A549 (cell line): ENCODE measurements around the gene PRKCG. TPM values are rescaled to one million over a fixed set of nuclear protein-coding genes. Genes with fewer than 3 reads are reported as not detected.

Source experiments
- ATAC-seq, 2 experiments: fragments of 200-7000 bp in 1 of 2; fragments of >200 bp in 1 of 2; cut with Nextera tagmentation in 1 of 2; cut with Tn5 transposase in 1 of 2; 3 replicates each; pipeline versions ENCODE4 v1.8.0 to v1.9.1; 2018 to 2020; ENCODE audit warnings: mild to moderate bottlenecking in 1 of 2, moderate library complexity in 1 of 2
- CTCF ChIA-PET: fragments of 300-600 bp; sonication (Branson Sonifier 250); formaldehyde crosslinking; extraction: SDS; loops from one replicate; lab custom pipeline; 2021; ENCODE audit warnings: antibody characterized with exemption, inconsistent platforms; lab: Yijun Ruan, JAX
- POLR2A ChIA-PET: fragments of 350-600 bp; formaldehyde crosslinking; extraction: SDS; loops from one replicate; lab custom pipeline; 2021; ENCODE audit warnings: antibody characterized with exemption, inconsistent platforms; lab: Yijun Ruan, JAX
- DNase-seq, 2 experiments: peaks; one replicate each; pipeline versions ENCODE4 v3.0.0 to v3.0.0-alpha.2; 2011 to 2016; ENCODE audit warnings: low read depth in 1 of 2, low spot score in 1 of 2
- FAIRE-seq: peaks from 2 replicates; lab custom pipeline; 2011; peaks lifted over from hg19 to GRCh38; lab: Jason Lieb, UNC
- H3K27ac ChIP-seq, 2 experiments: fragments of >200 bp; sonication (Bioruptor Twin); formaldehyde crosslinking; 3 replicates each; pipeline ENCODE4 v1.5.1; 2016 to 2017
- H3K4me1 ChIP-seq: fragments of >200 bp; sonication (Bioruptor Twin); formaldehyde crosslinking; 3 replicates; pipeline ENCODE4 v1.6.1; 2016
- H3K4me2 ChIP-seq: fragments of >200 bp; sonication (Bioruptor Twin); formaldehyde crosslinking; 3 replicates; pipeline ENCODE4 v1.6.1; 2016
- H3K4me3 ChIP-seq: fragments of >200 bp; sonication (Bioruptor Twin); formaldehyde crosslinking; 3 replicates; pipeline ENCODE4 v1.5.1; 2016
- H3K9me3 ChIP-seq: fragments of >200 bp; sonication (Bioruptor Twin); formaldehyde crosslinking; 3 replicates; pipeline ENCODE4 v1.6.1; 2016
- ATOH8 ChIP-seq: fragments of 250-450 bp; sonication (Bioruptor Pico); IDR thresholded peaks from 2 replicates; pipeline ENCODE4 v1.5.0; 2020; ENCODE audit warnings: low read depth, mild to moderate bottlenecking, moderate library complexity
- BCL3 ChIP-seq: fragments of >200 bp; sonication (Bioruptor Twin); formaldehyde crosslinking; IDR thresholded peaks from 3 replicates; pipeline ENCODE4 v1.6.1; 2016
- CBX2 ChIP-seq: fragments of 200-600 bp; sonication (generic); IDR thresholded peaks from 2 replicates; pipeline ENCODE4 v1.6.1; 2016; ENCODE audit warnings: low read depth, mild to moderate bottlenecking, borderline replicate concordance
- CHD2 ChIP-seq: fragments of 150-350 bp; IDR thresholded peaks from 2 replicates; pipeline ENCODE4 v1.6.1; 2014; ENCODE audit warnings: low read length; ENCODE audit not compliant: partially characterized antibody
- CTCF ChIP-seq: fragments of >200 bp; sonication (Bioruptor Twin); formaldehyde crosslinking; IDR thresholded peaks from 3 replicates; pipeline ENCODE4 v1.5.1; 2016
- E2F6 ChIP-seq: IDR thresholded peaks from 2 replicates; pipeline ENCODE4 v1.6.1; 2012; ENCODE audit warnings: low read depth, borderline replicate concordance
- EHF ChIP-seq: fragments of 250-450 bp; sonication (Bioruptor Pico); IDR thresholded peaks from 2 replicates; pipeline ENCODE4 v1.5.0; 2020; ENCODE audit warnings: mild to moderate bottlenecking
- FOSB ChIP-seq: fragments of 250-450 bp; sonication (Bioruptor Pico); IDR thresholded peaks from 2 replicates; pipeline ENCODE4 v1.5.0; 2020; ENCODE audit warnings: mild to moderate bottlenecking, moderate library complexity
- FOSL2 ChIP-seq, 2 experiments: fragments of 450-650 bp in 1 of 2; fragments of >200 bp in 1 of 2; sonication (Bioruptor Twin) in 1 of 2; formaldehyde crosslinking; IDR thresholded peaks; 2 replicates each; pipeline versions ENCODE4 v1.5.0 to v1.6.1; 2016 to 2020; ENCODE audit warnings: mild to moderate bottlenecking in 1 of 2, moderate library complexity in 1 of 2
- FOXS1 ChIP-seq: fragments of 250-450 bp; sonication (Bioruptor Pico); IDR thresholded peaks from 2 replicates; pipeline ENCODE4 v1.5.0; 2020; ENCODE audit warnings: mild to moderate bottlenecking, moderate library complexity
- HDAC2 ChIP-seq: fragments of 200-600 bp; sonication (generic); IDR thresholded peaks from 2 replicates; pipeline ENCODE4 v1.6.1; 2016
- HES2 ChIP-seq: fragments of >200 bp; sonication (Bioruptor Twin); formaldehyde crosslinking; IDR thresholded peaks from 2 replicates; pipeline ENCODE4 v1.6.1; 2016
- HEYL ChIP-seq: fragments of 250-450 bp; sonication (Bioruptor Pico); IDR thresholded peaks from 2 replicates; pipeline ENCODE4 v1.8.0; 2021; ENCODE audit warnings: mild to moderate bottlenecking, moderate library complexity
- HMGXB4 ChIP-seq: fragments of 250-450 bp; sonication (Bioruptor Pico); IDR thresholded peaks from 2 replicates; pipeline ENCODE4 v1.5.0; 2021; ENCODE audit warnings: mild to moderate bottlenecking, moderate library complexity, borderline replicate concordance
- HOXA7 ChIP-seq: fragments of 250-450 bp; sonication (Bioruptor Pico); IDR thresholded peaks from 2 replicates; pipeline ENCODE4 v1.5.0; 2020; ENCODE audit warnings: mild to moderate bottlenecking, moderate library complexity
- HOXB13 ChIP-seq: fragments of 250-450 bp; sonication (Bioruptor Pico); IDR thresholded peaks from 2 replicates; pipeline ENCODE4 v1.5.0; 2020; ENCODE audit warnings: low read depth, mild to moderate bottlenecking, moderate library complexity
- HOXB5 ChIP-seq: fragments of 250-450 bp; sonication (Bioruptor Pico); IDR thresholded peaks from 2 replicates; pipeline ENCODE4 v1.5.0; 2020; ENCODE audit warnings: mild to moderate bottlenecking, moderate library complexity
- JUNB ChIP-seq: fragments of >200 bp; sonication (Bioruptor Twin); formaldehyde crosslinking; IDR thresholded peaks from 2 replicates; pipeline ENCODE4 v1.6.1; 2016
- PBX3 ChIP-seq: IDR thresholded peaks from 2 replicates; pipeline ENCODE4 v1.6.1; 2012
- PHF8 ChIP-seq: fragments of 200-600 bp; sonication (generic); IDR thresholded peaks from 2 replicates; pipeline ENCODE4 v1.6.1; 2016; ENCODE audit warnings: low read depth, mild to moderate bottlenecking, antibody characterized with exemption, moderate library complexity, borderline replicate concordance
- RARB ChIP-seq: fragments of 250-450 bp; sonication (Bioruptor Pico); IDR thresholded peaks from 2 replicates; pipeline ENCODE4 v1.8.0; 2021; ENCODE audit warnings: mild to moderate bottlenecking, moderate library complexity
- SMC3 ChIP-seq: fragments of >200 bp; sonication (Bioruptor Twin); formaldehyde crosslinking; IDR thresholded peaks from 3 replicates; pipeline ENCODE4 v1.6.1; 2018; ENCODE audit warnings: inconsistent platforms
- TFCP2L1 ChIP-seq: fragments of 250-450 bp; sonication (Bioruptor Pico); IDR thresholded peaks from 2 replicates; pipeline ENCODE4 v1.5.0; 2021; ENCODE audit warnings: mild to moderate bottlenecking
- TP53 ChIP-seq: fragments of 250-450 bp; sonication (Bioruptor Pico); IDR thresholded peaks from 2 replicates; pipeline ENCODE4 v1.5.0; 2021; ENCODE audit warnings: mild to moderate bottlenecking, moderate library complexity
- ZFP36 ChIP-seq: fragments of 450-650 bp; IDR thresholded peaks from 2 replicates; pipeline ENCODE4 v1.6.1; 2014; ENCODE audit warnings: borderline replicate concordance; ENCODE audit not compliant: partially characterized antibody
- WGBS: methylation state at CpG from one replicate; pipeline ENCODE4 v1.1.6; 2017; ENCODE audit errors: missing lambda C conversion rate; 5-methylcytosine and 5-hydroxymethylcytosine counted together
- polyA plus RNA-seq, 4 experiments: library from polyadenylated mRNA; depleted of rRNA in 3 of 4; stranded (reverse); fragments of >200 nt; fragmentation: RNase III in 1 of 4; extraction: RNeasy Plus Mini Kit Qiagen cat#74134 plus additional on column Dnase treatment in 1 of 4; gene quantifications; 2 replicates in 3 of 4; 3 replicates in 1 of 4; pipeline ENCODE4 v1.2.3, GENCODE V29; 2011 to 2017

Gene PRKCG
- polyA plus RNA-seq, 2 of the 4 experiments (the other 2 are of a cell fraction), result 0.61 to 0.81 TPM

GRCh38 chr19:53877361-53877766 is 4.6 kb upstream of the PRKCG start (continued):
- TF ChIP-seq ZFP36 (no peak), PBX3 (0 out of 2 replicates have a peak, but pooled peaks have one; percentile 10), HDAC2 (no peak), HEYL (CRISPR knock-in tag) (no peak), TFCP2L1 (peak; percentile 97)

- H3K4me3 ChIP-seq, result peak overlapping the region; percentile 44
- FAIRE-seq, result no peak
- ATAC-seq, result peak; percentile 2 to 31; a peak in 5 of 6 replicates
- DNase-seq, result peak in 1 of 2 experiments; percentile 58
- ChIA-PET CTCF (interaction anchor here (0.6 to 1.6 kb wide), 8 partner anchors 10 to 145 kb away, joined by 3 to 5 read pairs (median 3); no protein-coding TSS in a partner anchor), POLR2A (interaction anchor here (0.5 to 1.6 kb wide), 5 partner anchors 10 to 131 kb away, joined by 3 to 23 read pairs (median 6); partner anchors contain the start of gene MYADM)
- H3K27ac ChIP-seq, result peak overlapping the region; percentile 72 to 89
- no peaks in the 10 kb centered on the region for H3K9me3 ChIP-seq
- peak overlapping the region; percentile 69 for H3K4me2 ChIP-seq
- TF ChIP-seq PHF8 (no peak), JUNB (no peak), ATOH8 (CRISPR knock-in tag) (0 out of 2 replicates have a peak, but pooled peaks have one; percentile 7), FOSB (peak; percentile 98), CBX2 (no peak), BCL3 (no peak), HMGXB4 (CRISPR knock-in tag) (0 out of 2 replicates have a peak, but pooled peaks have one; percentile 45), CTCF (no peak), CHD2 (peak; percentile 55), HES2 (no peak), EHF (CRISPR knock-in tag) (0 out of 2 replicates have a peak, but pooled peaks have one; percentile 45), HOXB13 (CRISPR knock-in tag) (no peak), TFCP2L1 (peak; percentile 96), HOXA7 (CRISPR knock-in tag) (peak; percentile 96), FOXS1 (CRISPR knock-in tag) (0 out of 2 replicates have a peak, but pooled peaks have one; percentile 33), E2F6 (no peak), SMC3 (no peak), HOXB5 (CRISPR knock-in tag) (peak; percentile 34; the same call in 1 of the 2 replicates), TP53 (CRISPR knock-in tag) (peak; percentile 97), FOSL2 (IDR thresholded peaks at IDR 0.05) (no peak), FOSL2 (CRISPR knock-in tag; IDR thresholded peaks at IDR 0.05) (peak; percentile 2; the same call in 1 of the 2 replicates), RARB (CRISPR knock-in tag) (peak; percentile 49; the same call in 1 of the 2 replicates)
- TF ChIP-seq, all 56 proteins: peak for 12
- H3K4me1 ChIP-seq, result peaks cover 21% of the 10 kb centered on the region
- 66% methylated on average over 12 of the region's 12 CpGs for WGBS
Observed at GRCh38 chr19:53878776-53879139, 3.2 kb upstream of the PRKCG start.
